Left lung (tissue), 10 donors: Measurements from ENCODE around the gene PSEN1. TPM values are rescaled to one million over a fixed set of nuclear protein-coding genes. Genes with fewer than 3 reads are reported as not detected.
A peak's percentile ranks its signal among the peaks of the same experiment; 100 is the strongest.

Source experiments
- ATAC-seq: fragments of 200-7000 bp; cut with Tn5 transposase; one replicate; pipeline ENCODE4 v1.9.1; 2020; ENCODE audit warnings: moderate library complexity
- DNase-seq, 4 donors: peaks; one replicate each; pipeline ENCODE4 v3.0.0-alpha.2; 2013 to 2020
- H3K27ac ChIP-seq, 2 donors: fragments of 200-600 bp; sonication (generic) in 1 of 2; one replicate each; pipeline versions ENCODE4 v1.5.0 to v1.8.0; 2020 to 2021
- H3K27me3 ChIP-seq, 2 donors: fragments of 200-600 bp; sonication (generic) in 1 of 2; one replicate each; pipeline versions ENCODE4 v1.5.0 to v1.8.0; 2020 to 2021
- H3K36me3 ChIP-seq, 2 donors: fragments of 200-600 bp; sonication (generic) in 1 of 2; one replicate each; pipeline versions ENCODE4 v1.5.0 to v1.8.0; 2020 to 2021
- H3K4me1 ChIP-seq, 2 donors: fragments of 200-600 bp; one replicate each; pipeline ENCODE4 v1.8.0; 2021
- H3K4me3 ChIP-seq, 2 donors: fragments of 200-600 bp; sonication (generic) in 1 of 2; one replicate each; pipeline versions ENCODE4 v1.5.0 to v1.8.0; 2020 to 2021; ENCODE audit warnings: mild to moderate bottlenecking in 1 of 2
- H3K9me3 ChIP-seq, 2 donors: fragments of 200-600 bp; sonication (generic) in 1 of 2; one replicate each; pipeline versions ENCODE4 v1.5.0 to v1.8.0; 2020 to 2021
- intact Hi-C, 2 donors: fragments of 100-400 bp; cut with DNase I; formaldehyde crosslinking; loops; one replicate each; pipeline versions ENCODE4 v1.11.2 to v1.14.2; 2022
- polyA plus RNA-seq, 6 donors: library from polyadenylated mRNA; unstranded; fragments of 120-200 nt; gene quantifications; one replicate each; pipeline ENCODE4 v1.2.1, GENCODE V29; 2013; ENCODE audit not compliant: insufficient read length in 6 of 6
- total RNA-seq, 2 donors: library from RNA; stranded (reverse); fragmentation: NEBNext Ultra II Directional; extraction: Animal tissue kit (Norgen Biotek cat#: 25700); gene quantifications; one replicate each; pipeline ENCODE4 v1.2.1, GENCODE V29; 2021
- TF ChIP-seq, protein P1 (sequence below), 2 donors: fragments of 200-600 bp; sonication (generic) in 1 of 2; IDR thresholded peaks; one replicate each; pipeline versions ENCODE4 v1.5.0 to v1.8.0; 2021; ENCODE audit warnings: antibody characterized with exemption in 2 of 2
- donor health status: DM: no; HTN: yes; CAD: no.
- donor health status: DM: no; HTN: no; CAD: no.

PSEN1 gene
- total and polyA plus RNA-seq, 8 donors, result 50.1 to 67.8 (median 54.3) TPM

DNA sequence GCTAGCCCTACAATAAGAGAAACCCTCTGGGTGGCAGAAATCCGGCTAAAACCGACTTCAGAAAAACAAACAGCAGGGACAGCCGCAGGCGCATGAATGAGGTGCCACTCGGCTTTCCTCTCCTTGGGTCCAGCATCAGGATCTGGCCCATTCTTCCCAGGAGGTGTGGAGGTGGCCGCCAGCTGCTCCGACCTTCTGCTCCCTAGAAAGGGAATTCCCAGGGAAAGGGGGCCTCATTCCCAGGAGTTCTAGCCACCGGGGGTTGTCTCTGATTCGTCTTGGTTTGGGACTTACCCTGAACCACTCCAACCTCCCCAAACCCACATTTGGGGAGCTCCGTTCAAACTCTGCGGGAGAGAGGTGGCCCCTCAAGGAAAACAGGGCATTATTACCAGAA lies 114.0 kb downstream of the PSEN1 start:
- Histone ChIP-seq H3K27ac (no peak overlapping the region), H3K4me3 (no peak overlapping the region), H3K27me3 (peaks cover 0 to 11% of the 10 kb centered on the region in 2 donors), H3K4me1 (peaks cover 0 to 4% of the 10 kb centered on the region in 2 donors), H3K9me3 (no peaks in the 10 kb centered on the region), H3K36me3 (no peaks in the 10 kb centered on the region)
- ATAC-seq (no peak), DNase-seq (no peak)
- intact Hi-C loops, result no loop called here
- TF ChIP-seq, protein P1, sequence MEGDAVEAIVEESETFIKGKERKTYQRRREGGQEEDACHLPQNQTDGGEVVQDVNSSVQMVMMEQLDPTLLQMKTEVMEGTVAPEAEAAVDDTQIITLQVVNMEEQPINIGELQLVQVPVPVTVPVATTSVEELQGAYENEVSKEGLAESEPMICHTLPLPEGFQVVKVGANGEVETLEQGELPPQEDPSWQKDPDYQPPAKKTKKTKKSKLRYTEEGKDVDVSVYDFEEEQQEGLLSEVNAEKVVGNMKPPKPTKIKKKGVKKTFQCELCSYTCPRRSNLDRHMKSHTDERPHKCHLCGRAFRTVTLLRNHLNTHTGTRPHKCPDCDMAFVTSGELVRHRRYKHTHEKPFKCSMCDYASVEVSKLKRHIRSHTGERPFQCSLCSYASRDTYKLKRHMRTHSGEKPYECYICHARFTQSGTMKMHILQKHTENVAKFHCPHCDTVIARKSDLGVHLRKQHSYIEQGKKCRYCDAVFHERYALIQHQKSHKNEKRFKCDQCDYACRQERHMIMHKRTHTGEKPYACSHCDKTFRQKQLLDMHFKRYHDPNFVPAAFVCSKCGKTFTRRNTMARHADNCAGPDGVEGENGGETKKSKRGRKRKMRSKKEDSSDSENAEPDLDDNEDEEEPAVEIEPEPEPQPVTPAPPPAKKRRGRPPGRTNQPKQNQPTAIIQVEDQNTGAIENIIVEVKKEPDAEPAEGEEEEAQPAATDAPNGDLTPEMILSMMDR (IDR thresholded peaks at IDR 0.05), result no peak

DNA sequence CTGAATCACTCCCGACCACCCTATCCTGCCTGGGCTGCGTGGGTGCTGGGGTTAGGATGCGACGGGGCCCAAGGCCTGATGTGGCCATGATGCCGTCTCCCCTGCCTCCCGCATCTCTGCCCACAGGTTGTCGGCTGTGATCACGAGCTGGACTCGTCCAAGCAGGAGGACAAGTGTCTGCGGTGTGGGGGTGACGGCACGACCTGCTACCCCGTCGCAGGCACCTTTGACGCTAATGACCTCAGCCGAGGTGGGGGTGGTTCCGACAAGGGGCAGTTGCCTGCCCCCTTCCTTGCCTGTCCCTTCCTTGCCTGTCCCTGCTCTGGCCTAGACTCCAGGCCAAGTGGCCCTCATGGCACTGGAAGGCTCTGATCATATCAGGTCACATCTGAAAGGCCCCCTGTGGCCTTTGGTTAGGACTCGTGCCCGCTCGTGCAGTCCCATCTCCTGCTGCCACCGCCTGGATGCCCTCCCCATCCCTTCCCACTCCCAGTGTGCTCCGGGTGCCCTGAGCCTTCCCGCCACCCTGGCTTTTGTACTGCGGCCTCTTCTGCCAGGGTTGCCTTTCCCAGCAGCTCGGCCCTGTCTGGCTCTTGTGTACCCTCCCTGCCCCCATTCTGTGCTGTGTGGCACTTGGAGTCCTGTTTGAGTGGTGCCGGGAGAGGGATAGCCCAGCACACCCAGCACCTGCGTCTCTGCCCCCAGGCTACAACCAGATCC lies 114.6 kb downstream of the PSEN1 start:
- TF ChIP-seq, protein P1 (IDR thresholded peaks at IDR 0.05), result no peak
- H3K4me1 ChIP-seq, result no peaks in the 10 kb centered on the region
- peaks cover 0 to 4% of the 10 kb centered on the region in 2 donors for H3K27me3 ChIP-seq
- intact Hi-C loops, result no loop called here
- no peaks in the 10 kb centered on the region for H3K9me3 ChIP-seq
- no peaks in the 10 kb centered on the region for H3K36me3 ChIP-seq
- no peak overlapping the region for H3K27ac ChIP-seq
- ATAC-seq (no peak), DNase-seq (peak in 1 of 4 donors; percentile 33)
- no peak overlapping the region for H3K4me3 ChIP-seq

DNA sequence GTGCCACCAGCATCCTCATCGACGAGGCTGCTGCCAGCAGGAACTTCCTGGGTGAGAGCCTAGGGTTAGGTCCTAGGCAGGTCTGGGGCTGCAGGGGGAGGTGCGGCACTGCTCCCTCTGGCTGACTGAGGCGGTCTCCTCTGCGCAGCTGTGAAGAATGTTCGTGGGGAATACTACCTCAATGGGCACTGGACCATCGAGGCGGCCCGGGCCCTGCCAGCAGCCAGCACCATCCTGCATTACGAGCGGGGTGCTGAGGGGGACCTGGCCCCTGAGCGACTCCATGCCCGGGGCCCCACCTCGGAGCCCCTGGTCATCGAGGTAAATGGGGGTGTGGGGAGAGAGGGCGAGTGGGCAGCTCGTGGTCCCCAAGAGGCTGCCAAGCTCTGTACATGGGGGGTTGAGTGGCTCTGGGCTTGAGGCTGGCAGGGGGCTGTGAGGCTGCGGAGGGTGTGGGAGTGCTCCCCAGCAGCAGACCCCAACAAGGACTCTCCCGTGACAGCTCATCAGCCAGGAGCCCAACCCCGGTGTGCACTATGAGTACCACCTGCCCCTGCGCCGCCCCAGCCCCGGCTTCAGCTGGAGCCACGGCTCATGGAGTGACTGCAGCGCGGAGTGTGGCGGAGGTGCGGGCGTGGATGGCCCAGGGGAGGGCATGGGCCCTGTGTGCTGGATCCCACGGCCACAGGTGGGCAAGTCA lies 115.4 kb downstream of the PSEN1 start:
- TF ChIP-seq, protein P1 (IDR thresholded peaks at IDR 0.05), result no peak
- Histone ChIP-seq H3K27me3 (no peaks in the 10 kb centered on the region), H3K4me1 (no peaks in the 10 kb centered on the region), H3K4me3 (no peak overlapping the region), H3K27ac (no peak overlapping the region), H3K9me3 (no peaks in the 10 kb centered on the region), H3K36me3 (no peaks in the 10 kb centered on the region)
- ATAC-seq (no peak), DNase-seq (peak in 1 of 4 donors; percentile 25)
- intact Hi-C loops, result no loop called here

DNA sequence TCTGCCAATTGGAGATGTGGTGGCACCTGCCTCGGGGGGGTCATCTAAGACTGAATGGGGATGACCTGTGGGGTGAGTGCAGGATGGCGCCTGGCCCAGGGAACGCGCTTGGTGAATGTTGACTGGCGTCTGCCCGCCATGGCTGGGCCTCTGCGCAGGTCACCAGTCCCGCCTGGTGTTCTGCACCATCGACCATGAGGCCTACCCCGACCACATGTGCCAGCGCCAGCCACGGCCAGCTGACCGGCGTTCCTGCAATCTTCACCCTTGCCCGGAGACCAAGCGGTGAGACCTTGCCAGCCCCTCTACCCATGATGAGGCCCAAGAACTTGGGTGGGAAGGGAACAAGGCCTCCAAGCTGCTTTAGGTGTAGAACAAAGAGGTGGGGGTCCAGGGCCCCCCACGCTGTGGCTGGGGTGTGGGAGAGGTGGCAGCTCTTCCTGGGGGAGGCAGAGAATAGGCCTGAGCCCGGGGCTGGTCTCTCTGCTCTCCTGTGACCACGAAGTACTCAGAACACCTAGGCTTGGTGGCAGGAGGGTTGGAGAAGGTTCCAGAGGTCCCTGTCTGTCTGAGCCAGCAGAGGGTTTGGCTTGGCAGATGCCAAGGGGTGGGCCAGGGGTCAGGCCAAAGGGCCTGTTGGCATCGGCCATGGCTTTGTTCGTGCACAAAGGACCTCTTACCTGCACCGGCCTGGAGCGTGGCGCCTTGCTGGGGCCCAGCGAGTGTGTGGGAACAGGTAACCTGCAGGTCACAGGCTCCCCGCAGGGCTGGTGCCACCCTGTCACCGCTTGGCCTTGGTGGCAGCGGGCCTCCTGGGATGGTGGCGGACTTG lies 116.4 kb downstream of the PSEN1 start:
- intact Hi-C loops, result no loop called here
- Histone ChIP-seq H3K36me3 (no peaks in the 10 kb centered on the region), H3K27me3 (no peaks in the 10 kb centered on the region), H3K27ac (no peak overlapping the region), H3K9me3 (no peaks in the 10 kb centered on the region), H3K4me1 (no peaks in the 10 kb centered on the region), H3K4me3 (no peak overlapping the region)
- TF ChIP-seq, protein P1 (IDR thresholded peaks at IDR 0.05), result no peak
- no peak for DNase-seq
- no peak for ATAC-seq

DNA sequence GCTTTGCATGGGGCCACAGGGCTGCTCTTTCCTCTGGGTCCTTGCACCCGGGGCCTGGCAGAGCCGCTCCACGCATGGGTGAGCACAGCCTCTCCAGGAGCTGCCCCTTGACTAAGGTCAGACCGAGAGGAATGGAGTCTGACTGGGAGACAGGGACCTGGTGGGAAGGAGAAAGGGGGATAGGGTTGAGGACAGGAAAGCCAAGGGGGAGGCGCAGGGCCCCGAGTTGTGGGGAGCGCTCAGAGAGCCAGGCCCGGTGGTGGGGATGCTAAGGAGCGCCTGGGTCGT lies 117.0 kb downstream of the PSEN1 start:
- Histone ChIP-seq H3K4me1 (no peaks in the 10 kb centered on the region), H3K27me3 (no peaks in the 10 kb centered on the region), H3K36me3 (no peaks in the 10 kb centered on the region), H3K27ac (no peak overlapping the region), H3K4me3 (no peak overlapping the region), H3K9me3 (no peaks in the 10 kb centered on the region)
- ATAC-seq (no peak), DNase-seq (no peak)
- intact Hi-C loops, result no loop called here
- TF ChIP-seq, protein P1 (IDR thresholded peaks at IDR 0.05), result no peak
